Measurements from ENCODE around the gene NDUFS7.

DNA sequence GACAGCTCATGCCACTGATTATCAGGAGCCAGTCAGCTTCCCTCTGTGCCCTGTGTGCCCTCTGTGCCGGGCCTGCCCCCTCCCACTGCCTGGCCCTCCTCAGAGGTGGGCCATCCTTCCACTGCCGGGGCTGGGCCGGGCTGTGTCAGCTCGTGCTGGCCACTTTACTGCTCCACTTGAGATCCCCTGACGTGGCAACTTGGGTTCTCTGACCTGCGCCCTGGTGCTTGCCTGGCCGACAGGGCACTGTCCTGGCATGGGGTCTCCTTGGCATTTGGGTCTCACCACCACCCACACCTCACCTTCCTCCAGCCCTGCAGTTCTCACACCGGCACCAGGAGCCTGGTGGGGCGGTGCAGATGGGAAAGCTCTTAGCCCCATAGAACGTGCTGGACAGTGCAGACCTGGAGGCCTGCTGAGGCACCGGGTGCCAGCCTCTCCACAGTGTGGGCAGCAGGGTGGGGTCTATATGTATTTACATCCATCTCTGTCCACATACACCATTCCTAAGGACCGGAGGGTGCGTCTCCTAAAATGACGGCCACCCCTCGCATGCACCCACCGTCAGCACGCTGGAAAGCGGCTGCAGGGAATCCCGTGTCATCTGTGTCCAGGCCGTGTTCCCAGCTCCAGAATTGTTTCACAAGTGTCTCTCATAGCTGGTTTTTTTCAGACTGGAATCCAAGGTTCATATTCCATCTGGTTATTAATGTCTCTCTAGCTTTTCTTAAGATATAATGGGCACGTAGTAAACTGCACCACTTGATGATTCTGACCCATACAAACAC, 35.4 kb downstream of the NDUFS7 start:
- TF ChIP-seq POLR2A (IDR thresholded peaks at IDR 0.05; ENCODE audit: low read length) (no peak), GATA1 (IDR thresholded peaks at IDR 0.05; ENCODE audit: low read depth, low read length) (no peak)

Measured in erythroblast (primary cell).